ENCODE measurements around the gene LRRD1.

DNA sequence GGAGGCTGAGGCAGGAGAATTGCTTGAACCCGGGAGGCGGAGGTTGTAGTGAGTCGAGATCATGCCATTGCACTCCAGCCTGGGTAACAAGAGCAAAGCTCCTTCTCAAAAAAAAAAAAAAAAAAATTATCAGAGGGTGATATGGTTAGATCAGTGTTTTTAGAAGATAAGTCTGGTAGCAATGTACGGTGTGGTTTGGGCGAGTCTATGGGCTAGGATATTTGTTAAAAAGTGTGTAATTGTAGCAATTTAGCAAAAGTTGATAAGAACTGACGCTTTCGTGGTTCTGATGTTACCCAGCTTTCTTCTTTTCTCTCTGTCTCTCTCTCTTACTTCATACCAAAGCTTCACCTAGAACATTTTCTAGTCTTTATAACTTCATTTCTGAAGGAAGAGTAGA, 37.8 kb downstream of the LRRD1 start:
- TF ChIP-seq, protein P1, sequence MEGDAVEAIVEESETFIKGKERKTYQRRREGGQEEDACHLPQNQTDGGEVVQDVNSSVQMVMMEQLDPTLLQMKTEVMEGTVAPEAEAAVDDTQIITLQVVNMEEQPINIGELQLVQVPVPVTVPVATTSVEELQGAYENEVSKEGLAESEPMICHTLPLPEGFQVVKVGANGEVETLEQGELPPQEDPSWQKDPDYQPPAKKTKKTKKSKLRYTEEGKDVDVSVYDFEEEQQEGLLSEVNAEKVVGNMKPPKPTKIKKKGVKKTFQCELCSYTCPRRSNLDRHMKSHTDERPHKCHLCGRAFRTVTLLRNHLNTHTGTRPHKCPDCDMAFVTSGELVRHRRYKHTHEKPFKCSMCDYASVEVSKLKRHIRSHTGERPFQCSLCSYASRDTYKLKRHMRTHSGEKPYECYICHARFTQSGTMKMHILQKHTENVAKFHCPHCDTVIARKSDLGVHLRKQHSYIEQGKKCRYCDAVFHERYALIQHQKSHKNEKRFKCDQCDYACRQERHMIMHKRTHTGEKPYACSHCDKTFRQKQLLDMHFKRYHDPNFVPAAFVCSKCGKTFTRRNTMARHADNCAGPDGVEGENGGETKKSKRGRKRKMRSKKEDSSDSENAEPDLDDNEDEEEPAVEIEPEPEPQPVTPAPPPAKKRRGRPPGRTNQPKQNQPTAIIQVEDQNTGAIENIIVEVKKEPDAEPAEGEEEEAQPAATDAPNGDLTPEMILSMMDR (IDR thresholded peaks at IDR 0.05): no peak
- TF ChIP-seq POLR2A (IDR thresholded peaks at IDR 0.05): no peak
